Thyroid gland (tissue), 4 donors: ENCODE results near the gene AFAP1. TPM values are rescaled to one million over a fixed set of nuclear protein-coding genes. Genes with fewer than 3 reads are reported as not detected.

Experiments
- DNase-seq, 2 donors: peaks; one replicate each; pipeline ENCODE4 v3.0.0-alpha.2; 2019
- H3K27ac ChIP-seq, 3 donors: fragments of 200-600 bp; sonication (generic); 1 replicate in 2 of 3; 2 replicates in 1 of 3; pipeline ENCODE4 v1.5.1; 2016 to 2019; ENCODE audit warnings: mild to moderate bottlenecking in 1 of 3, moderate library complexity in 1 of 3
- H3K27me3 ChIP-seq: fragments of 200-600 bp; sonication (generic); one replicate; pipeline ENCODE4 v1.5.1; 2019
- H3K36me3 ChIP-seq, 2 donors: fragments of 200-600 bp; sonication (generic); one replicate each; pipeline ENCODE4 v1.5.1; 2016 to 2019
- H3K4me1 ChIP-seq, 2 donors: fragments of 200-600 bp; sonication (generic); one replicate each; pipeline ENCODE4 v1.5.1; 2017 to 2019
- H3K4me3 ChIP-seq, 3 donors: fragments of 200-600 bp; sonication (generic); replicated peaks in 1 of 3; 1 replicate in 2 of 3; 2 replicates in 1 of 3; pipeline ENCODE4 v1.5.1; 2016; ENCODE audit warnings: mild to moderate bottlenecking in 1 of 3
- H3K9me3 ChIP-seq: fragments of 200-600 bp; sonication (generic); one replicate; pipeline ENCODE4 v1.5.1; 2017
- CTCF ChIP-seq, 6 experiments: fragments of 200-600 bp in 3 of 6; fragments of 450-650 bp in 3 of 6; sonication (generic) in 3 of 6; IDR thresholded peaks; one replicate each; pipeline ENCODE4 v1.5.1; 2016 to 2019; ENCODE audit warnings: antibody characterized with exemption in 6 of 6, mild to moderate bottlenecking in 2 of 6, inconsistent platforms in 1 of 6, moderate library complexity in 1 of 6
- POLR2A ChIP-seq, 2 donors: fragments of 450-650 bp; IDR thresholded peaks; one replicate each; pipeline ENCODE4 v1.6.1; 2017; ENCODE audit warnings: antibody characterized with exemption in 2 of 2, mild to moderate bottlenecking in 2 of 2, moderate library complexity in 1 of 2
- WGBS, 2 donors: methylation state at CpG; one replicate each; pipeline ENCODE4 v1.1.5; 2017; 5-methylcytosine and 5-hydroxymethylcytosine counted together
- intact Hi-C: fragments of 100-400 bp; cut with DNase I; formaldehyde crosslinking; loops from one replicate; pipeline ENCODE4 v1.15.1; 2023
- total RNA-seq, 4 donors: library from RNA; depleted of rRNA; stranded (reverse); fragments of >200 nt; gene quantifications; one replicate each; pipeline ENCODE4 v1.2.3, GENCODE V29; 2016

The AFAP1 gene
- total RNA-seq, 4 donors from 2014 or later: 12.3 to 33.3 (median 26.2) TPM

GRCh38 chr4:7777871-7778509 lies 161.7 kb downstream of the AFAP1 start:
- no peaks in the 10 kb centered on the region for H3K27me3 ChIP-seq
- no peak for DNase-seq
- no peak overlapping the region for H3K4me3 ChIP-seq
- WGBS, 2 donors: 95% methylated on average over 10 of the region's 10 CpGs
- H3K9me3 ChIP-seq: no peaks in the 10 kb centered on the region
- H3K27ac ChIP-seq: no peak overlapping the region
- intact Hi-C loops: no loop called here
- no peak for TF ChIP-seq CTCF (IDR thresholded peaks at IDR 0.05)
- TF ChIP-seq POLR2A (IDR thresholded peaks at IDR 0.05): no peak
- H3K4me1 ChIP-seq: peaks cover 13 to 33% of the 10 kb centered on the region in 2 donors
- peaks cover 0 to 13% of the 10 kb centered on the region in 2 donors for H3K36me3 ChIP-seq

- intact Hi-C loops: no loop called here
- no peak overlapping the region for H3K4me3 ChIP-seq
- no peak for DNase-seq
- peaks cover 0 to 21% of the 10 kb centered on the region in 2 donors for H3K36me3 ChIP-seq
- TF ChIP-seq CTCF (IDR thresholded peaks at IDR 0.05) (no peak), POLR2A (IDR thresholded peaks at IDR 0.05) (no peak)
- H3K27ac ChIP-seq: no peak overlapping the region
- H3K27me3 ChIP-seq: no peaks in the 10 kb centered on the region
- H3K4me1 ChIP-seq: peaks cover 13 to 26% of the 10 kb centered on the region in 2 donors
- 97% methylated on average over 17 of the region's 17 CpGs for WGBS, 2 donors
- H3K9me3 ChIP-seq: no peaks in the 10 kb centered on the region
Measured at GRCh38 chr4:7777017-7777710, 162.5 kb downstream of the AFAP1 start.

- peaks cover 0 to 28% of the 10 kb centered on the region in 2 donors for H3K36me3 ChIP-seq
- WGBS, 2 donors: 89 to 91% methylated on average over 9 of the region's 9 CpGs
- H3K9me3 ChIP-seq: no peaks in the 10 kb centered on the region
- no peak for DNase-seq
- peak overlapping the region; percentile 51 to 93 (median 74) for H3K27ac ChIP-seq
- no peak for TF ChIP-seq CTCF (IDR thresholded peaks at IDR 0.05)
- TF ChIP-seq POLR2A (IDR thresholded peaks at IDR 0.05): no peak
- no peak overlapping the region for H3K4me3 ChIP-seq
- H3K27me3 ChIP-seq: no peaks in the 10 kb centered on the region
- intact Hi-C loops: no loop called here
- peaks cover 13 to 24% of the 10 kb centered on the region in 2 donors for H3K4me1 ChIP-seq
Measured at GRCh38 chr4:7775396-7775795, 164.3 kb downstream of the AFAP1 start.

GRCh38 chr4:7774301-7775294 lies 165.1 kb downstream of the AFAP1 start:
- H3K27ac ChIP-seq: peak overlapping the region; percentile 51 to 93 (median 74)
- peaks cover 13 to 22% of the 10 kb centered on the region in 2 donors for H3K4me1 ChIP-seq
- no peaks in the 10 kb centered on the region for H3K27me3 ChIP-seq
- H3K9me3 ChIP-seq: no peaks in the 10 kb centered on the region
- peak in 1 of 2 donors; percentile 42 for TF ChIP-seq POLR2A (IDR thresholded peaks at IDR 0.05)
- no peak for TF ChIP-seq CTCF (IDR thresholded peaks at IDR 0.05)
- no peak overlapping the region for H3K4me3 ChIP-seq
- WGBS, 2 donors: 57 to 71% methylated on average over 20 to 22 of the region's 22 CpGs
- H3K36me3 ChIP-seq: peaks cover 0 to 28% of the 10 kb centered on the region in 2 donors
- peak; percentile 87 to 90 for DNase-seq
- intact Hi-C loops: no loop called here
